GM23338 (cell line): ENCODE measurements around the gene BTBD9. TPM values are rescaled to one million over a fixed set of nuclear protein-coding genes. Genes with fewer than 3 reads are reported as not detected.

Source experiments
- ATAC-seq: fragments of 200-7000 bp; cut with Tn5 transposase; 3 replicates; pipeline ENCODE4 v1.9.1; 2020
- DNase-seq: peaks from one replicate; pipeline ENCODE4 v3.0.0-alpha.2; 2015; ENCODE audit warnings: low spot score
- H2AFZ ChIP-seq: fragments of 200-600 bp; sonication (generic); 2 replicates; pipeline ENCODE4 v1.8.0; 2016; ENCODE audit warnings: antibody characterized with exemption, mild to moderate bottlenecking, moderate library complexity
- H3F3A ChIP-seq: fragments of 200-600 bp; sonication (generic); replicated peaks from 2 replicates; pipeline ENCODE4 v1.8.0; 2017; ENCODE audit warnings: antibody characterized with exemption, mixed run types, low read depth
- H3K27ac ChIP-seq: fragments of 200-600 bp; sonication (generic); 2 replicates; pipeline ENCODE4 v1.6.1; 2016; ENCODE audit warnings: low read depth
- H3K27me3 ChIP-seq: fragments of 200-600 bp; sonication (generic); 2 replicates; pipeline ENCODE4 v1.8.0; 2016; ENCODE audit warnings: mild to moderate bottlenecking, mixed run types, moderate library complexity; ENCODE audit not compliant: insufficient read depth
- H3K36me3 ChIP-seq: fragments of 200-600 bp; sonication (generic); 2 replicates; pipeline ENCODE4 v1.8.0; 2016; ENCODE audit warnings: mild to moderate bottlenecking; ENCODE audit not compliant: insufficient read depth
- H3K4me1 ChIP-seq: fragments of 200-600 bp; sonication (generic); 2 replicates; pipeline ENCODE4 v1.8.0; 2016; ENCODE audit warnings: mild to moderate bottlenecking, moderate library complexity; ENCODE audit not compliant: insufficient read depth
- H3K4me2 ChIP-seq: fragments of 200-600 bp; sonication (generic); 2 replicates; pipeline ENCODE4 v1.7.1; 2017; ENCODE audit warnings: mixed run types
- H3K4me3 ChIP-seq: fragments of 200-600 bp; sonication (generic); 2 replicates; pipeline ENCODE4 v1.6.1; 2016; ENCODE audit warnings: mixed run types
- H3K79me2 ChIP-seq: fragments of 200-600 bp; sonication (generic); replicated peaks from 2 replicates; pipeline ENCODE4 v1.8.0; 2017; ENCODE audit warnings: mild to moderate bottlenecking; ENCODE audit not compliant: insufficient read depth
- H3K9me2 ChIP-seq: fragments of 200-600 bp; sonication (generic); 2 replicates; pipeline ENCODE4 v1.8.0; 2017; ENCODE audit not compliant: insufficient read depth
- H4K20me1 ChIP-seq: fragments of 200-600 bp; sonication (generic); replicated peaks from 2 replicates; pipeline ENCODE4 v1.8.0; 2017; ENCODE audit warnings: mild to moderate bottlenecking; ENCODE audit not compliant: insufficient read depth
- H3K27ac Mint-ChIP-seq: 2 replicates; pipeline ENCODE4 v1.8.0; 2020; ENCODE audit warnings: inconsistent platforms, mild to moderate bottlenecking, moderate library complexity, mixed read lengths
- H3K27me3 Mint-ChIP-seq: 3 replicates; pipeline ENCODE4 v1.8.0; 2022; ENCODE audit warnings: low read depth, mild to moderate bottlenecking, moderate library complexity, mixed read lengths, inconsistent platforms; ENCODE audit not compliant: insufficient read depth, poor library complexity
- H3K36me3 Mint-ChIP-seq: 3 replicates; pipeline ENCODE4 v1.8.0; 2021; ENCODE audit warnings: low read depth, mild to moderate bottlenecking, inconsistent platforms, moderate library complexity, mixed read lengths
- H3K4me1 Mint-ChIP-seq: 3 replicates; pipeline ENCODE4 v1.8.0; 2020; ENCODE audit warnings: mild to moderate bottlenecking, inconsistent platforms, mixed read lengths
- H3K4me3 Mint-ChIP-seq: 3 replicates; pipeline ENCODE4 v1.8.0; 2021; ENCODE audit warnings: moderate library complexity, mild to moderate bottlenecking, inconsistent platforms, mixed read lengths
- H3K9me3 Mint-ChIP-seq: 3 replicates; pipeline ENCODE4 v1.8.0; 2020; ENCODE audit warnings: moderate library complexity, mild to moderate bottlenecking, inconsistent platforms, mixed read lengths
- CREB1 ChIP-seq: fragments of 250-450 bp; sonication (Bioruptor Pico); IDR thresholded peaks from 2 replicates; pipeline ENCODE4 v1.5.0; 2020; ENCODE audit warnings: low read depth, mild to moderate bottlenecking, moderate library complexity
- CTCF ChIP-seq, 2 experiments: fragments of 200-600 bp in 1 of 2; sonication (generic) in 1 of 2; conservative IDR thresholded peaks; 2 replicates each; pipeline versions ENCODE4 v1.5.1 to v1.6.1; 2016 to 2017; ENCODE audit warnings: antibody characterized with exemption in 2 of 2, low read depth in 2 of 2, mild to moderate bottlenecking in 2 of 2, moderate library complexity in 1 of 2
- EZH2phosphoT487 ChIP-seq: fragments of 200-600 bp; sonication (generic); IDR thresholded peaks from one replicate; pipeline ENCODE4 v1.8.1; 2018; ENCODE audit warnings: antibody characterized with exemption; ENCODE audit not compliant: unreplicated experiment
- NANOG ChIP-seq: IDR thresholded peaks from 2 replicates; pipeline ENCODE4 v1.6.1; 2016; ENCODE audit warnings: antibody characterized with exemption, borderline replicate concordance
- POLR2AphosphoS5 ChIP-seq: IDR thresholded peaks from 2 replicates; pipeline ENCODE4 v1.6.1; 2016; ENCODE audit warnings: antibody characterized with exemption, low read depth
- REST ChIP-seq: IDR thresholded peaks from one replicate; pipeline ENCODE4 v1.6.1; 2018; ENCODE audit warnings: antibody characterized with exemption; ENCODE audit not compliant: unreplicated experiment
- ZNF114 ChIP-seq: fragments of 250-450 bp; sonication (Bioruptor Pico); IDR thresholded peaks from 2 replicates; pipeline ENCODE4 v1.5.0; 2020; ENCODE audit warnings: mild to moderate bottlenecking, moderate library complexity
- ZNF462 ChIP-seq: fragments of 250-450 bp; sonication (Bioruptor Pico); IDR thresholded peaks from 2 replicates; pipeline ENCODE4 v1.5.0; 2020; ENCODE audit warnings: mild to moderate bottlenecking, moderate library complexity
- polyA plus RNA-seq: library from polyadenylated mRNA; unstranded; fragments of >200 nt; fragmentation: Nextera tagmentation; extraction: Ambion mirVana; gene quantifications from 2 replicates; pipeline ENCODE4 v1.2.1, GENCODE V29; 2016
- total RNA-seq: library from RNA; depleted of rRNA; stranded (reverse); fragments of >200 nt; shearing (Covaris generic); gene quantifications from 2 replicates; pipeline ENCODE4 v1.2.3, GENCODE V29; 2014

The BTBD9 gene
- total and polyA plus RNA-seq, 2 experiments from 2014 or later: 4.2 to 5.3 TPM

GRCh38 chr6:38164671-38165108 lies 475.0 kb downstream of the BTBD9 start:
- Histone ChIP-seq H3K27me3 (no peaks in the 10 kb centered on the region), H3K4me3 (no peak overlapping the region), H3K4me2 (no peak overlapping the region), H3K36me3 (no peaks in the 10 kb centered on the region), H2AFZ (no peak overlapping the region), H3K27ac (no peak overlapping the region), H3K4me1 (no peaks in the 10 kb centered on the region), H3K79me2 (no peaks in the 10 kb centered on the region), H3F3A (no peaks in the 10 kb centered on the region), H3K9me2 (no peaks in the 10 kb centered on the region), H4K20me1 (no peaks in the 10 kb centered on the region)
- no peak for DNase-seq
- peaks cover 2% of the 10 kb centered on the region; the same call in 1 of the 3 replicates for H3K36me3 Mint-ChIP-seq
- H3K9me3 Mint-ChIP-seq: no peaks in the 10 kb centered on the region; the same call in 2 of the 3 replicates
- peaks cover 14% of the 10 kb centered on the region for H3K4me1 Mint-ChIP-seq
- ATAC-seq: no peak
- H3K4me3 Mint-ChIP-seq: no peak overlapping the region
- TF ChIP-seq EZH2phosphoT487: no peak
- no peak for TF ChIP-seq REST
- no peak for TF ChIP-seq NANOG
- TF ChIP-seq POLR2AphosphoS5: no peak
- TF ChIP-seq CREB1 (CRISPR knock-in tag): no peak
- no peak for TF ChIP-seq CTCF (conservative IDR thresholded peaks at IDR 0.05; ENCODE audit: low read depth in 2 of 2)
- no peak for TF ChIP-seq ZNF114
- TF ChIP-seq ZNF462: no peak
- peaks cover 16% of the 10 kb centered on the region for H3K27me3 Mint-ChIP-seq
- no peak overlapping the region for H3K27ac Mint-ChIP-seq
